Upper lobe of left lung (tissue), 6 donors: ENCODE measurements around the gene KIF25. TPM values are rescaled to one million over a fixed set of nuclear protein-coding genes. Genes with fewer than 3 reads are reported as not detected.
A peak's percentile ranks its signal among the peaks of the same experiment; 100 is the strongest.

ENCODE experiments used
- ATAC-seq, 2 donors: fragments of 200-7000 bp; cut with Tn5 transposase; one replicate each; pipeline ENCODE4 v1.9.1; 2022; ENCODE audit warnings: mild to moderate bottlenecking in 2 of 2, moderate library complexity in 2 of 2; ENCODE audit not compliant: low FRiP score in 2 of 2
- DNase-seq, 2 donors: peaks; one replicate each; pipeline ENCODE4 v3.0.0-alpha.2; 2019 to 2020
- H3K27ac ChIP-seq, 4 donors: fragments of 200-600 bp; sonication (generic); one replicate each; pipeline ENCODE4 v1.5.1; 2016 to 2019
- H3K27me3 ChIP-seq, 4 donors: fragments of 200-600 bp; sonication (generic); one replicate each; pipeline ENCODE4 v1.5.1; 2017 to 2019
- H3K36me3 ChIP-seq, 4 donors: fragments of 200-600 bp; sonication (generic); one replicate each; pipeline ENCODE4 v1.5.1; 2016 to 2019
- H3K4me1 ChIP-seq, 4 donors: fragments of 200-600 bp; sonication (generic); one replicate each; pipeline ENCODE4 v1.5.1; 2018 to 2019
- H3K4me3 ChIP-seq, 4 donors: fragments of 200-600 bp; sonication (generic); one replicate each; pipeline ENCODE4 v1.5.1; 2017 to 2019; ENCODE audit warnings: mild to moderate bottlenecking in 2 of 4, moderate library complexity in 1 of 4
- H3K9me3 ChIP-seq, 4 donors: fragments of 200-600 bp; sonication (generic); one replicate each; pipeline ENCODE4 v1.5.1; 2018 to 2019
- EP300 ChIP-seq, 4 donors: sonication (generic); formaldehyde crosslinking; IDR thresholded peaks; one replicate each; pipeline ENCODE4 v1.5.1; 2017; ENCODE audit warnings: antibody characterized with exemption in 4 of 4, control low read depth in 2 of 4
- POLR2A ChIP-seq, 4 donors: fragments of 450-650 bp; IDR thresholded peaks; one replicate each; pipeline ENCODE4 v1.5.1; 2016 to 2017; ENCODE audit warnings: antibody characterized with exemption in 4 of 4, mild to moderate bottlenecking in 2 of 4
- POLR2AphosphoS5 ChIP-seq, 2 donors: sonication (generic); formaldehyde crosslinking; IDR thresholded peaks; one replicate each; pipeline ENCODE4 v1.5.1; 2017; ENCODE audit warnings: antibody characterized with exemption in 2 of 2
- WGBS, 2 donors: methylation state at CpG; one replicate each; pipeline ENCODE4 v1.1.5; 2017 to 2018; 5-methylcytosine and 5-hydroxymethylcytosine counted together
- total RNA-seq, 6 donors: library from RNA; depleted of rRNA in 4 of 6; stranded (reverse); fragments of >200 nt in 4 of 6; gene quantifications; one replicate each; pipeline versions ENCODE4 v1.1.0 to v1.2.1, GENCODE V29; 2016 to 2021
- TF ChIP-seq, protein P1 (sequence below), 6 experiments: fragments of 450-650 bp in 4 of 6; fragments of 200-600 bp in 2 of 6; sonication (generic) in 2 of 6; IDR thresholded peaks; one replicate each; pipeline ENCODE4 v1.5.1; 2016 to 2019; ENCODE audit warnings: antibody characterized with exemption in 6 of 6
- donor health status: DM: no; HTN: no; CAD: no; lungs with moderate emphysema.
- donor health status: DM: no; HTN: yes; CAD: no; lungs with severe emphysema.

KIF25 gene
- total RNA-seq, 6 donors from 2014 or later, result 0.17 to 0.54 (median 0.30) TPM; not detected in 3

DNA sequence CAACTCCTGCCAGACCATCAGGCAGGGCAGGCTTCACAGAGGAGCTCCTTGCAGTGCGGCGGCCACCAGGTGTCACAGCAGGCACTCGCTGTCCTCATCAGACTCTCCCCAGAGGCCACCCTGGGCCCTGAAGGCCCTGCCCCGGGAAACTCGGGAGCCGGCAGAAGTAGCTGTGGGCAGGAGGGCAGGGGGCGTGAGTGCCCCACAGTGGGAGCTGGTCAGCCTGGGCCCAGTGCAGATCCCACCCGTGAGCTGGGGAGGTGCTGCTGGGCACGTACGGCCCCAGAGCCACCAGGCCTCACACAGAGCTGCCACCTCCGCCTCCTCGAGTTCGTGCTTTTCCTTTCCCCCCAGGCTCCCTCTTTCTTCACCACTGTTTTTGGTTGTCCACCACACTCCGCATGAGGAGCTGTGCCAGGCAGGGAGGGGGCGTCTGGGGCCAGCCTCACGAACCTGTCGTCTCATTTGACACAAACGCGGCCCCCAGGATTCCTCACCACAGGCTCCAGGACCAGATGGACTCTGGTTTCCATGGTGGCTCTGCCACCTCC is 47.7 kb downstream of the KIF25 start:
- WGBS, 2 donors, result 93 to 95% methylated on average over 17 to 19 of the region's 19 CpGs

DNA sequence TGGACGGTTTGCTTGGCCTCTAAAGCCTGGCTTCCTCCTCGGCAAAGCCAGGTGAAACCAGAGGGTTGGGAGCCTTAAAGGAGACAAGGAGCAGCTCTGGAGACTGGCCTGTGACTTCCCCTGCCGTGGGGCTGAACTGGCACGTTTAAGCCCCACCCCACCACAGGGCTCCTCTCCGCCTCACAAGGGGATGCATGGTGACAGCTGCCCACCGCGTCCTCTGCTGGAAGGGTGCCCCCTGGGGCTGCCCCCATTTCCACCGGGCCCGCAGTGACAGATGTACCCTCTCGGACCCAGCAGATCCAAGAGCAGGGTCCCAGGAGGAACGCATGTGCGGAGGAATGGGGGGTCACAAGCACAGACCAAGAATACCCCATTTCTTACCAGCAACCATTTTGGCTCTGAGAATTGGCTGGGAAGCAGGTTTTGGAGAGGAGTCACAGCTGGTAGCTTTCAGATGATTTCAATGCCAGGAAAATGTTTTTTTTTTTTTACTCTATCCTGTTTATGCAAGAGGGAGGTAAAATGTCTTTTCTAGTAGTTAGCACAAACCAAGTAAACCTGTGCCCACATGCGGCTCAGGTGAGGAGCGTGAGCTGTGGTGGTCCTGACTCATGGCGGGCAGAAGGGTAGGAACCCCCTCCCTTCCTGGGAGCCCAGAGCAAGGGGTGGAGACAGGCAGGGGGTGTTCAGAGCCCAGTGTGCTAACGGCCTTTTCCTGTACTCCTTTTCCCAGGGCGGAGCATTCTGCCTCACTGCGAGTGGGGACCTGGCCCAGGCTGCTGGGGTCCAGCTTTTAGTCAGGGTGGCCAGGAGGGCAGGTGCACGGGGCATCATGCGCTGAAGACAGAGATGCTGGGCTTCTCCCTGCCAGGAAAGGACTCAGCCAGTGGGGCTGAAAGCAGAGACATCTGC is 48.5 kb downstream of the KIF25 start:
- Histone ChIP-seq H3K4me3 (no peak overlapping the region), H3K36me3 (no peaks in the 10 kb centered on the region), H3K27ac (peak overlapping the region in 2 of 4 donors; percentile 15 to 27), H3K9me3 (peaks cover 3 to 11% (median 4%) of the 10 kb centered on the region in 4 donors), H3K4me1 (peaks cover 6 to 11% (median 9%) of the 10 kb centered on the region in 4 donors), H3K27me3 (no peaks in the 10 kb centered on the region)
- ATAC-seq (no peak), DNase-seq (peak in 1 of 2 donors; percentile 52)
- TF ChIP-seq, protein P1, sequence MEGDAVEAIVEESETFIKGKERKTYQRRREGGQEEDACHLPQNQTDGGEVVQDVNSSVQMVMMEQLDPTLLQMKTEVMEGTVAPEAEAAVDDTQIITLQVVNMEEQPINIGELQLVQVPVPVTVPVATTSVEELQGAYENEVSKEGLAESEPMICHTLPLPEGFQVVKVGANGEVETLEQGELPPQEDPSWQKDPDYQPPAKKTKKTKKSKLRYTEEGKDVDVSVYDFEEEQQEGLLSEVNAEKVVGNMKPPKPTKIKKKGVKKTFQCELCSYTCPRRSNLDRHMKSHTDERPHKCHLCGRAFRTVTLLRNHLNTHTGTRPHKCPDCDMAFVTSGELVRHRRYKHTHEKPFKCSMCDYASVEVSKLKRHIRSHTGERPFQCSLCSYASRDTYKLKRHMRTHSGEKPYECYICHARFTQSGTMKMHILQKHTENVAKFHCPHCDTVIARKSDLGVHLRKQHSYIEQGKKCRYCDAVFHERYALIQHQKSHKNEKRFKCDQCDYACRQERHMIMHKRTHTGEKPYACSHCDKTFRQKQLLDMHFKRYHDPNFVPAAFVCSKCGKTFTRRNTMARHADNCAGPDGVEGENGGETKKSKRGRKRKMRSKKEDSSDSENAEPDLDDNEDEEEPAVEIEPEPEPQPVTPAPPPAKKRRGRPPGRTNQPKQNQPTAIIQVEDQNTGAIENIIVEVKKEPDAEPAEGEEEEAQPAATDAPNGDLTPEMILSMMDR (IDR thresholded peaks at IDR 0.05), result no peak
- TF ChIP-seq EP300 (IDR thresholded peaks at IDR 0.05) (no peak), POLR2AphosphoS5 (IDR thresholded peaks at IDR 0.05) (no peak), POLR2A (IDR thresholded peaks at IDR 0.05) (no peak)
- WGBS, 2 donors, result 69 to 70% methylated on average over 14 to 20 of the region's 20 CpGs

More for the DNA sequence above, 47.7 kb downstream of the KIF25 start:
- Histone ChIP-seq H3K27ac (peak overlapping the region in 2 of 4 donors; percentile 15 to 27), H3K9me3 (peaks cover 10 to 18% (median 11%) of the 10 kb centered on the region in 4 donors), H3K36me3 (no peaks in the 10 kb centered on the region), H3K4me1 (peaks cover 6 to 11% (median 9%) of the 10 kb centered on the region in 4 donors), H3K27me3 (no peaks in the 10 kb centered on the region), H3K4me3 (no peak overlapping the region)
- peak in 1 of 2 donors; percentile 71 for DNase-seq
- no peak for ATAC-seq
- TF ChIP-seq, protein P1 (IDR thresholded peaks at IDR 0.05), result no peak
- TF ChIP-seq POLR2AphosphoS5 (IDR thresholded peaks at IDR 0.05) (no peak), POLR2A (IDR thresholded peaks at IDR 0.05) (no peak), EP300 (IDR thresholded peaks at IDR 0.05) (no peak)

GRCh38 chr6:168046696-168047095 is 49.2 kb downstream of the KIF25 start:
- Histone ChIP-seq H3K27ac (peak overlapping the region in 1 of 4 donors; percentile 27), H3K36me3 (no peaks in the 10 kb centered on the region), H3K9me3 (peaks cover 0 to 5% (median 0%) of the 10 kb centered on the region in 4 donors), H3K27me3 (no peaks in the 10 kb centered on the region), H3K4me3 (no peak overlapping the region), H3K4me1 (peaks cover 6 to 11% (median 9%) of the 10 kb centered on the region in 4 donors)
- WGBS, 2 donors, result 89 to 95% methylated on average over 3 of the region's 3 CpGs
- TF ChIP-seq, protein P1 (IDR thresholded peaks at IDR 0.05), result no peak
- TF ChIP-seq POLR2AphosphoS5 (IDR thresholded peaks at IDR 0.05), result no peak
- TF ChIP-seq POLR2A (IDR thresholded peaks at IDR 0.05), result no peak
- no peak for TF ChIP-seq EP300 (IDR thresholded peaks at IDR 0.05)
- ATAC-seq (no peak), DNase-seq (no peak)

GRCh38 chr6:168047841-168048723 is 50.6 kb downstream of the KIF25 start:
- Histone ChIP-seq H3K27ac (no peak overlapping the region), H3K36me3 (no peaks in the 10 kb centered on the region), H3K9me3 (no peaks in the 10 kb centered on the region), H3K27me3 (no peaks in the 10 kb centered on the region), H3K4me1 (peaks cover 6 to 11% (median 9%) of the 10 kb centered on the region in 4 donors), H3K4me3 (no peak overlapping the region)
- ATAC-seq (no peak), DNase-seq (peak in 1 of 2 donors; percentile 75)
- 85 to 96% methylated on average over 19 to 31 of the region's 31 CpGs for WGBS, 2 donors
- no peak for TF ChIP-seq POLR2AphosphoS5 (IDR thresholded peaks at IDR 0.05)
- TF ChIP-seq POLR2A (IDR thresholded peaks at IDR 0.05), result no peak
- TF ChIP-seq, protein P1 (IDR thresholded peaks at IDR 0.05), result no peak
- TF ChIP-seq EP300 (IDR thresholded peaks at IDR 0.05), result no peak
